Karpas-422 (cell line): ENCODE results near the gene KRTAP19-7. TPM values are rescaled to one million over a fixed set of nuclear protein-coding genes. Genes with fewer than 3 reads are reported as not detected.

Experiments
- DNase-seq: peaks from one replicate; pipeline ENCODE4 v3.0.0-alpha.2; 2015
- H2AFZ ChIP-seq: fragments of 200-600 bp; sonication (generic); 2 replicates; pipeline ENCODE4 v1.6.1; 2014; ENCODE audit warnings: antibody characterized with exemption, low read length, mixed read lengths
- H3K27ac ChIP-seq: fragments of 200-600 bp; sonication (generic); 2 replicates; pipeline ENCODE4 v1.5.1; 2014; ENCODE audit warnings: mild to moderate bottlenecking, low read length, moderate library complexity
- H3K27me3 ChIP-seq: fragments of 200-600 bp; sonication (generic); 2 replicates; pipeline ENCODE4 v1.6.1; 2014; ENCODE audit warnings: low read length, mixed read lengths
- H3K36me3 ChIP-seq: fragments of 200-600 bp; sonication (generic); 2 replicates; pipeline ENCODE4 v1.6.1; 2014; ENCODE audit warnings: low read length, mixed read lengths; ENCODE audit not compliant: insufficient read depth
- H3K4me1 ChIP-seq: fragments of 200-600 bp; sonication (generic); 2 replicates; pipeline ENCODE4 v1.6.1; 2014; ENCODE audit warnings: mild to moderate bottlenecking, low read length, mixed read lengths
- H3K4me2 ChIP-seq: fragments of 200-600 bp; sonication (generic); 2 replicates; pipeline ENCODE4 v1.6.1; 2014; ENCODE audit warnings: low read length, low read depth, mild to moderate bottlenecking; ENCODE audit not compliant: poor library complexity, severe bottlenecking
- H3K4me3 ChIP-seq: fragments of 200-600 bp; sonication (generic); 2 replicates; pipeline ENCODE4 v1.5.1; 2014; ENCODE audit warnings: mild to moderate bottlenecking, antibody characterized with exemption, low read length, mixed read lengths
- H3K79me2 ChIP-seq: fragments of 200-600 bp; sonication (generic); 2 replicates; pipeline ENCODE4 v1.6.1; 2014; ENCODE audit warnings: mild to moderate bottlenecking, low read length, mixed read lengths
- H3K9ac ChIP-seq: fragments of 200-600 bp; sonication (generic); 2 replicates; pipeline ENCODE4 v1.6.0; 2014; ENCODE audit warnings: low read length
- H3K9me2 ChIP-seq: fragments of 200-600 bp; sonication (generic), shearing (Covaris generic); replicated peaks from 2 replicates; pipeline ENCODE4 v1.6.0; 2014; ENCODE audit warnings: mild to moderate bottlenecking, low read length, moderate library complexity; ENCODE audit not compliant: insufficient read depth
- H3K9me3 ChIP-seq: fragments of 300-700, 200-600 bp; sonication (generic); 2 replicates; pipeline ENCODE4 v1.6.1; 2014; ENCODE audit warnings: low read length, mixed read lengths
- H4K20me1 ChIP-seq: fragments of 200-600 bp; sonication (generic); 2 replicates; pipeline ENCODE4 v1.6.1; 2014; ENCODE audit warnings: mild to moderate bottlenecking, antibody characterized with exemption, low read length, low read depth; ENCODE audit not compliant: insufficient read depth
- total RNA-seq: library from RNA; depleted of rRNA; stranded (reverse); fragments of >200 nt; shearing (Covaris generic); gene quantifications from 2 replicates; pipeline ENCODE4 v1.2.3, GENCODE V29; 2014; ENCODE audit warnings: low replicate concordance; rRNA removed

The KRTAP19-7 gene, protein sequence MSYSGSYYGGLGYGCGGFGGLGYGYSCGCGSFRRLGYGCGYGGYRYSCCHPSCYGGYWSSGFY
- total RNA-seq = not detected in 2 replicates

DNA sequence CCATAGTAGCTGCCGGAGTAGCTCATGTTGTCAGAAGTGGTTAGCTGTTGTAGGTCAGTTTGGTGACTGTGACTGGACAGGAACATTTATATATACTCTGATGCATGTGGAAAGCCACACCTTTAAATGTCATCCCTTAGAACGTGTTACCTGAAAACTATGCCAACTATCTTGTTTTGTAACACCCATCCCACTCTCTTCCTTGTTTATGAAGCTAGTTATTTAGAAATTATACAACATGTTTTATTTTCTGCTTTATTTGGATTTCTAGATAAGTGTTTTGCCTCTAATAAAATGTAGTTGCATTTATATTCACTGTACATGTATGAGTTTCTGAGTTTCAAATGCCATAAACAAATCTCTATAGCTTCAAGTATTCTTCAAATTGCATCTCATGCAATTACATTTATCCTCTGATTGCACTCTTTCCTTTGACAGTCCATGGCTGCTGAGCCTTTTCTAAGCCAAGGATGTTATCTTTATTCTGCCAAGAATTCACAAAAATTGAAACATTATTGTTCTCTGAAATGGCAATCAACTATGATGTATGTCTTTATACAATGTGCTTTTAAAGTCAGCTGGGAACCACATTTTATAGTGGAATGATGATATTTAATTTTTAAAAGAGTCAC lies at the start of gene KRTAP19-7:
Gene KRTAP19-7, minus strand, starts transcription at position 51 of the 632 bp plus-strand sequence. Its CDS starts 25 bp downstream, at position 26.
- H3K36me3 ChIP-seq = no peaks in the 10 kb centered on the region
- H4K20me1 ChIP-seq = no peaks in the 10 kb centered on the region
- no peak within 1 kb of the TSS for H3K9ac ChIP-seq
- H3K4me3 ChIP-seq = no peak within 1 kb of the TSS
- no peaks in the 10 kb centered on the region for H3K79me2 ChIP-seq
- H3K9me3 ChIP-seq = peaks cover 14% of the 10 kb centered on the region; the same call in 1 of the 2 replicates
- H3K4me2 ChIP-seq = no peak within 1 kb of the TSS
- no peak for DNase-seq
- no peaks in the 10 kb centered on the region for H3K4me1 ChIP-seq
- no peaks in the 10 kb centered on the region for H3K9me2 ChIP-seq
- no peak within 1 kb of the TSS for H3K27ac ChIP-seq
- H2AFZ ChIP-seq = no peak within 1 kb of the TSS
- H3K27me3 ChIP-seq = no peaks in the 10 kb centered on the region

DNA sequence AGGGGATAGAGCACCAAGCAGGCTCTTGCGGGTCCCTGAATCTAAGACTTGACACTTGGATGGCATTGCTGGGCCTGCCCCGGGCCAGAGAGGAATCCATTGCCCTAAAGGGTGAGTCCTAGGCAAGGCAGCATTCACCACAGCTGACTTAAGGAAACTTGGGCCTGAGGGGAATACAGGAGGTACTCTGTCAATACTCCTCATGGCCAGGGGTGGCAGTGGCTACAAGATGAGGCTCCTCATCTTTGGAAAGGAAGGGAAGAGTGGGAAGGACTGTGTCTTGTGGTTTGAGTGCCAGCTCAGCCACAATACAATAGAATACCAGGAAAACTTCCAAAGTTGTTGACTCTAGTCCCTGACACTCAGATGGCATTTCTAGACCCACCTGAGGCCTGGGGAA lies 44.9 kb upstream of the KRTAP19-7 start:
- Histone ChIP-seq H4K20me1 (no peaks in the 10 kb centered on the region), H3K9me2 (no peaks in the 10 kb centered on the region), H3K4me3 (no peak overlapping the region), H3K9me3 (peaks cover 26% of the 10 kb centered on the region), H3K27me3 (no peaks in the 10 kb centered on the region), H3K27ac (no peak overlapping the region), H3K36me3 (no peaks in the 10 kb centered on the region), H3K4me1 (no peaks in the 10 kb centered on the region), H2AFZ (no peak overlapping the region), H3K79me2 (no peaks in the 10 kb centered on the region), H3K9ac (no peak overlapping the region), H3K4me2 (no peak overlapping the region)
- no peak for DNase-seq

DNA sequence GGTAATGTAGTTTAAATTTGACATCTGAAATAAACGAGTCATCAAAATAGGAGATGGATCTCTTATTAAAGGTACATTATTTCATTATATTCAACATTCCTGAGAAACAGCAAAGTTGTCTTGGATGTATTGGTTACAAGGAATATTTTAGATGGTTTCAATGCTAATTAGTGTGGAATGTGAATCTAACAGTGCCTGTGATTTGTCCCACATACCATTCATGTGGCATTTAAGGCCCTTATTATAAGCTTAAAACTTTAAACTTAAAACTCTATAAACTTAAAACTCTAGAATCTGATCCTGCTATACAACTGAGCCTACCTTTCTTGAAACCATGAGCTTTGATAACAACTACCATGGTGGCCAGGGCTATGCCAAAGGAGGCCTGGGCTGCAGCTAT lies 39.7 kb upstream of the KRTAP19-7 start, which contains the start of gene KRTAP22-1:
Gene KRTAP22-1, plus strand, starts transcription at position 301 of the 400 bp plus-strand sequence.
- no peak for DNase-seq
- Histone ChIP-seq H3K4me2 (no peak within 1 kb of the TSS), H3K9me2 (no peaks in the 10 kb centered on the region), H2AFZ (no peak within 1 kb of the TSS), H3K27ac (no peak within 1 kb of the TSS), H3K4me1 (no peaks in the 10 kb centered on the region), H3K9me3 (peaks cover 19% of the 10 kb centered on the region), H3K4me3 (no peak within 1 kb of the TSS), H3K27me3 (no peaks in the 10 kb centered on the region), H4K20me1 (no peaks in the 10 kb centered on the region), H3K79me2 (no peaks in the 10 kb centered on the region), H3K9ac (no peak within 1 kb of the TSS), H3K36me3 (no peaks in the 10 kb centered on the region)

DNA sequence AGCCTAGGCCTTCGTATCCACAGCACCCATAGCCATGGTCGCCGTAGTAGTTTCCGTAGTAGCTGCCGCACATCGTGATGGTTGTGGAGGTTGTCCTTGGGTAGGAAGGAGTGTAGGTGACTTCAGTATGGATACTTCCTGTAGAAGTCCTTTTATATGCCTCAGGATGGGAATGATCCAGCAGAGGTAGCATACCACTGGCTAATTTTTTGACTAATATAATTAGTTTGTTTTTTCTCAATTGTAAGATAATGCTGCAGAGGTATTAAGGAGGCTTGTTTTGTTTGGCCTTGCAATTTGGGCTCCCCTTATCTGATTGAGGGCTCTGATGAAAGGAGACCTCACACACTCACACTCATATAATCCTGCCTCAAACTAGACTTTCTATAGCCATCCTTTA lies 37.7 kb upstream of the KRTAP19-7 start, which contains the start of gene KRTAP6-2:
Gene KRTAP6-2, minus strand, starts transcription at position 101 of the 400 bp plus-strand sequence. Its CDS starts 28 bp downstream, at position 73.
- Histone ChIP-seq H3K4me1 (no peaks in the 10 kb centered on the region), H3K9ac (no peak within 1 kb of the TSS), H2AFZ (no peak within 1 kb of the TSS), H3K79me2 (no peaks in the 10 kb centered on the region), H3K9me2 (no peaks in the 10 kb centered on the region), H3K4me3 (no peak within 1 kb of the TSS), H3K9me3 (peaks cover 16% of the 10 kb centered on the region), H3K27me3 (no peaks in the 10 kb centered on the region), H3K27ac (no peak within 1 kb of the TSS), H4K20me1 (no peaks in the 10 kb centered on the region), H3K36me3 (no peaks in the 10 kb centered on the region), H3K4me2 (no peak within 1 kb of the TSS)
- no peak for DNase-seq

DNA sequence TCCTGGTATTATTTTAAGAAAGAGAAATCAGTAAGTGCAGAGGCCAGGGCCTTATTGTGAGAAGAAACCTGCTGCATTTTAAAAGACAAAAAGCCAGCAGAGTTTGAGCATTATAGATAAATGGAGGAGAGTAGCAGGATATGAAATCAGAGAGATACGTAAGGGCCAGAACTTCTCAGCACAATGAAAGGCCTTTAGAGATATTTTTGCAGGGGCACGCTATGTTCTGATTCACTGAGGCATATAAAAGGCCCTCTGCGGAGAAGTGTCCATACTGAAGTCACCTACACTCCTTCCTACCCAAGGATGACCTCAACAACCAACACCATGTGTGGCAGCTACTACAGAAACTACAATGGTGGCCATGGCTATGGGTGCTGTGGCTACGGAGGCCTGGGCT lies 31.0 kb upstream of the KRTAP19-7 start, which contains the start of gene KRTAP6-3:
Gene KRTAP6-3, plus strand, starts transcription at position 301 of the 400 bp plus-strand sequence. Its CDS starts 6 bp downstream, at position 307.
- no peak within 1 kb of the TSS for H3K4me2 ChIP-seq
- no peak within 1 kb of the TSS for H3K4me3 ChIP-seq
- H3K27ac ChIP-seq = no peak within 1 kb of the TSS
- no peak within 1 kb of the TSS for H2AFZ ChIP-seq
- H4K20me1 ChIP-seq = no peaks in the 10 kb centered on the region
- no peak for DNase-seq
- peaks cover 19% of the 10 kb centered on the region for H3K9me3 ChIP-seq
- no peaks in the 10 kb centered on the region for H3K27me3 ChIP-seq
- no peaks in the 10 kb centered on the region for H3K79me2 ChIP-seq
- H3K4me1 ChIP-seq = no peaks in the 10 kb centered on the region
- H3K9ac ChIP-seq = no peak within 1 kb of the TSS
- no peaks in the 10 kb centered on the region for H3K36me3 ChIP-seq
- H3K9me2 ChIP-seq = no peaks in the 10 kb centered on the region

DNA sequence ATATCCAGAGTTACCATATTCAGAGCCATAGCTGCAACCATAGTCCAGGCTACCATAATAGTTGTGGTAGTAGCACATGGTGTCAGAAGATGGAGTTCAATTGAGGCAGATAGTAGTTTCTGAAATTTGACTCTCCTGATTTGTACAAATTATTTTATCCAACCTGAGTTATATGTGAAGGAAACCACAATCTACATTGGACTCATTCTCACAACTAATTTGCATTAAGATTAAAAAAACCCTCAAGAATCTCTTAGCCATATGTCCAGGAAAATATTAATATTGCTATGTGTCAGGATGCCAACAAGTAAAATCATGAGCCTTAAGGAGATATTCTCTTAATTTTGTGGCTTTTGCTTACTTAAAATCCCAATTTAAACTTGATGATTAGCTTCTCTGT lies 29.2 kb upstream of the KRTAP19-7 start, which contains the start of gene KRTAP22-2:
Gene KRTAP22-2, minus strand, starts transcription at position 101 of the 400 bp plus-strand sequence.
- H3K9ac ChIP-seq = no peak within 1 kb of the TSS
- no peaks in the 10 kb centered on the region for H3K36me3 ChIP-seq
- H4K20me1 ChIP-seq = no peaks in the 10 kb centered on the region
- H3K4me2 ChIP-seq = no peak within 1 kb of the TSS
- no peak within 1 kb of the TSS for H2AFZ ChIP-seq
- H3K4me1 ChIP-seq = no peaks in the 10 kb centered on the region
- no peak within 1 kb of the TSS for H3K4me3 ChIP-seq
- peaks cover 23% of the 10 kb centered on the region; the same call in 1 of the 2 replicates for H3K9me3 ChIP-seq
- no peaks in the 10 kb centered on the region for H3K9me2 ChIP-seq
- DNase-seq = no peak
- H3K27ac ChIP-seq = no peak within 1 kb of the TSS
- H3K79me2 ChIP-seq = no peaks in the 10 kb centered on the region
- H3K27me3 ChIP-seq = no peaks in the 10 kb centered on the region

DNA sequence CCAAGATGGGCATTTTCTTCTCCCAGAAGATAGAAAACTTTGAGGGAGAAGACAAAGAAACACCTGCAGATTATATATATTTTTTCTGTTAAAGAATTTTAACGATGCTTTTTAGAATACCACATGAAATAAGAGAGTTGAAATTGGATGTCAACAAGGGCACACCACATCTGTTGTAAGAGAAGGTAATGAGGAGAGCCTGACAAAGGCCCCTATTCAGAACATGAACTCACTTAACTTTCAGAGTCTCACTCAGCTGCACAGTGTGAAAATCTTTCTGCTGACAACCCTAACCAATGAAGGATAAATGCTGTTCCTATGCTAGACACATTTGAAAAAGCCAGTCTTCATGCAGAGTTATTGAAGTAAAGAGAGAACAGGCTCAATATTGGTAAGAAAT lies 21.8 kb upstream of the KRTAP19-7 start:
- no peaks in the 10 kb centered on the region for H3K79me2 ChIP-seq
- no peak overlapping the region for H3K9ac ChIP-seq
- H3K9me2 ChIP-seq = no peaks in the 10 kb centered on the region
- no peak overlapping the region for H2AFZ ChIP-seq
- H4K20me1 ChIP-seq = no peaks in the 10 kb centered on the region
- peaks cover 12% of the 10 kb centered on the region for H3K9me3 ChIP-seq
- DNase-seq = no peak
- H3K27me3 ChIP-seq = no peaks in the 10 kb centered on the region
- no peak overlapping the region for H3K4me2 ChIP-seq
- H3K4me3 ChIP-seq = no peak overlapping the region
- no peaks in the 10 kb centered on the region for H3K36me3 ChIP-seq
- H3K4me1 ChIP-seq = no peaks in the 10 kb centered on the region
- no peak overlapping the region for H3K27ac ChIP-seq

DNA sequence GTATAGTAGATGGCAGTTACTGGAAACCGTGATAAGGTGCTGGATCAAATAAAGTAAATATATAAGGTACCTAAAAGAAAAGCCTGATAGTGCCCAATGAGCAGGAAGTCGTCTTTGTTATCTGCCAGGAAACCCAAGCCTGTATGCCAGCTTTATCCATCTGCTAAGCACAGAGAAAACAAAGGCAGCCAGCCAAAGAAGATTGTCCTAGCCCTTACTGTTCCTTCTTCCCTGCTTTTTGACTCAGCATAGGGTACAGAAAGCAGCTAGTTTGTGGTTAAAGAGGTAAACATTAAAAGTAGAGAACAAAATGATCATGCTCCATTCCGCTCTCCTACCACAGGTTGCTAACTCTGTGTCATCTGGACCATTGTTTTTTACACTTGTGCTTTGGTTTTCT lies 19.0 kb upstream of the KRTAP19-7 start:
- H3K9me2 ChIP-seq = no peaks in the 10 kb centered on the region
- peaks cover 4% of the 10 kb centered on the region for H3K9me3 ChIP-seq
- H2AFZ ChIP-seq = no peak overlapping the region
- no peaks in the 10 kb centered on the region for H3K79me2 ChIP-seq
- no peaks in the 10 kb centered on the region for H3K36me3 ChIP-seq
- H3K4me3 ChIP-seq = no peak overlapping the region
- H3K4me1 ChIP-seq = no peaks in the 10 kb centered on the region
- no peak overlapping the region for H3K4me2 ChIP-seq
- H3K27me3 ChIP-seq = no peaks in the 10 kb centered on the region
- no peak for DNase-seq
- H4K20me1 ChIP-seq = no peaks in the 10 kb centered on the region
- H3K9ac ChIP-seq = no peak overlapping the region
- H3K27ac ChIP-seq = no peak overlapping the region
